ENCODE measurements around the gene ADNP2.

GRCh38 chr18:80127635-80128034, 18.6 kb downstream of the ADNP2 start:
- no peak for TF ChIP-seq POLR2A (IDR thresholded peaks at IDR 0.05)
- TF ChIP-seq, protein P1, sequence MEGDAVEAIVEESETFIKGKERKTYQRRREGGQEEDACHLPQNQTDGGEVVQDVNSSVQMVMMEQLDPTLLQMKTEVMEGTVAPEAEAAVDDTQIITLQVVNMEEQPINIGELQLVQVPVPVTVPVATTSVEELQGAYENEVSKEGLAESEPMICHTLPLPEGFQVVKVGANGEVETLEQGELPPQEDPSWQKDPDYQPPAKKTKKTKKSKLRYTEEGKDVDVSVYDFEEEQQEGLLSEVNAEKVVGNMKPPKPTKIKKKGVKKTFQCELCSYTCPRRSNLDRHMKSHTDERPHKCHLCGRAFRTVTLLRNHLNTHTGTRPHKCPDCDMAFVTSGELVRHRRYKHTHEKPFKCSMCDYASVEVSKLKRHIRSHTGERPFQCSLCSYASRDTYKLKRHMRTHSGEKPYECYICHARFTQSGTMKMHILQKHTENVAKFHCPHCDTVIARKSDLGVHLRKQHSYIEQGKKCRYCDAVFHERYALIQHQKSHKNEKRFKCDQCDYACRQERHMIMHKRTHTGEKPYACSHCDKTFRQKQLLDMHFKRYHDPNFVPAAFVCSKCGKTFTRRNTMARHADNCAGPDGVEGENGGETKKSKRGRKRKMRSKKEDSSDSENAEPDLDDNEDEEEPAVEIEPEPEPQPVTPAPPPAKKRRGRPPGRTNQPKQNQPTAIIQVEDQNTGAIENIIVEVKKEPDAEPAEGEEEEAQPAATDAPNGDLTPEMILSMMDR (IDR thresholded peaks at IDR 0.05), result no peak
